ENCODE measurements around the gene POLD1.

GRCh38 chr19:50464348-50464747 is 80.2 kb downstream of the POLD1 start:
- TF ChIP-seq CTCF (IDR thresholded peaks at IDR 0.05; ENCODE audit: extremely low read depth in 1 of 2, insufficient read depth in 1 of 2, low read depth in 1 of 2, low read length in 2 of 2), result no peak
- no peak for TF ChIP-seq EZH2 (IDR thresholded peaks at IDR 0.05; ENCODE audit: borderline replicate concordance, low read depth, low read length, severe bottlenecking)
